HUES6 (cell line): ENCODE measurements around the gene SORCS1.

Source experiments
- H3K27ac ChIP-seq: 2 replicates; pipeline ENCODE4 v1.7.0; 2013; ENCODE audit warnings: low read depth, mild to moderate bottlenecking, low read length, inconsistent platforms
- H3K27me3 ChIP-seq: 2 replicates; pipeline ENCODE4 v1.6.1; 2013; ENCODE audit warnings: low read length; ENCODE audit not compliant: control insufficient read depth, insufficient read depth
- H3K36me3 ChIP-seq: 2 replicates; pipeline ENCODE4 v1.6.1; 2013; ENCODE audit warnings: low read length; ENCODE audit not compliant: control insufficient read depth, insufficient read depth
- H3K4me1 ChIP-seq: 2 replicates; pipeline ENCODE4 v1.6.1; 2013; ENCODE audit warnings: low read length; ENCODE audit not compliant: control insufficient read depth, insufficient read depth
- H3K4me3 ChIP-seq: 2 replicates; pipeline ENCODE4 v1.5.1; 2013; ENCODE audit warnings: low read depth, low read length
- H3K9ac ChIP-seq: one replicate; pipeline ENCODE4 v1.6.1; 2013; ENCODE audit warnings: mild to moderate bottlenecking, low read length
- H3K9me3 ChIP-seq: 2 replicates; pipeline ENCODE4 v1.6.1; 2013; ENCODE audit warnings: low read depth, low read length; ENCODE audit not compliant: control insufficient read depth, insufficient read depth

Gene SORCS1

DNA sequence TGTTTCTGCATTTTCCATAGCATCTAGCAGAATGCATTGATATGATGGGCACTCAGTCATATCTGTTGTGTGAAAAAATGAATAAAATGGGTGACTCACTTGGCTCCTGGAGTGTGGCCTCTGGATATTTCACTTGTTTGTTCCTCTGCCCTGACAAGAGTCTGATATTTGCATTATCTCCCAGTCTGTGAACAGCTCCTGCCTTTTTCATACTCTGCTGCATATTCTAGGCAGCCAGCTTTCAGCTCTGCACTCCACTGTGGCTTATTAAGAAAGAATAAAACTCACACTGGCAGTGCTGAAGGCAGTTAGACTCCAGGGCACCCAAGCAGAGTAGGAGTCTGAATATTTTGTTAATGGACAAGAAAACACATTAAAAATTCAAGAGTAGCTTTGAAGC lies 623.9 kb downstream of the SORCS1 start:
- Histone ChIP-seq H3K4me1 (no peaks in the 10 kb centered on the region), H3K9me3 (no peaks in the 10 kb centered on the region; the same call in 1 of the 2 replicates), H3K4me3 (no peak overlapping the region), H3K36me3 (no peaks in the 10 kb centered on the region), H3K9ac (no peak overlapping the region), H3K27me3 (peaks cover 43% of the 10 kb centered on the region), H3K27ac (no peak overlapping the region)

DNA sequence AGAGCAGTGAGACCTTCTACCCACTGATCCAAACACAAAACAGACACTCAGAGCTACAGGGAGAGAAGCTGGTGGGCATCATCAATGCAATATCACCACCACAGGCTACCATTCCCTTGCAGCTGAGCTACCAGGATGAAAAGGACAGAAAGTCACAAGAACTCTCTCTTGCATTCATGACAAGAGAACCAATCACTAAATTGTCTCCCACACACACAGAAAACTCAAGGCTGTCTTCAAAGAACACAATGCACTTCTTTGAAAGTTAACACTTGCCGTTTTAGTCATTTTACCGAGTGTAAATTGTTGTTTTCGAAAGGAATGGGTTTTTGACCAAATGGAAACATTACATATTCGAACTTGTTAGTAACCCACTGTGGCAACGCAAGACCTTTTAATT lies 626.6 kb downstream of the SORCS1 start:
- H3K27ac ChIP-seq = no peak overlapping the region
- H3K27me3 ChIP-seq = peaks cover 68% of the 10 kb centered on the region
- no peak overlapping the region for H3K9ac ChIP-seq
- H3K4me3 ChIP-seq = no peak overlapping the region
- H3K4me1 ChIP-seq = 0 out of 2 replicates have a peak, but pooled peaks cover 3% of the 10 kb centered on the region
- H3K36me3 ChIP-seq = no peaks in the 10 kb centered on the region
- H3K9me3 ChIP-seq = peaks cover 5% of the 10 kb centered on the region; the same call in 1 of the 2 replicates

DNA sequence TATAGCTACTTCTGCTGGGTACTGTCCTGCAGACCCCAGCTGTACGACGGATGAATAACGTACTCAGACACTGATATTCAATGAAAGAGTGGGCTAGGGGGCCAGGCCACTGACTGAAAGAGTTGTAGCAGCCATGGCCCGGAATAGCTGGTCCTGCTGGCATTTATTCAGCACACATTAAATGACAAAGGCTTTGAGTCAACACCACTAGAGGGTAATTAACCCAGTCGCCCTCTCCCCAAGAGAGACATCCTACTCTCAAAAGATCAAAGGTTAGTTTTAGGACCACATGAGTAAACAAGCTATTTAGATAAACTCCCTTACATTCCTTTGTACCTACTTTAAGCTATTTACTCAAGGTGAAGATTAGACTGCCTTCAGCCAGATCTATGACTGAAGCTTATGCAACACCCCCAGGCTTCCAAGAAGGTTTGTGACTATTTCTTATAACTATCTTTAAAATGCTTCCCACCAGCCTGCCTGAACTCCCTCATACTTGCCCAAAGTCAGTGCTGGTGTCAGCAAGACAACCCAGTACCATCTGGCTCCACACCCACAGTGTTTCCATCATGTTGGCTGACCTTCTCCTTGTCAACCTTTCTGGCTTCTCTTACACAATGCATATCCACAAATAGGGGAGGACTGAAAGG lies 629.1 kb downstream of the SORCS1 start:
- Histone ChIP-seq H3K9ac (no peak overlapping the region), H3K36me3 (no peaks in the 10 kb centered on the region), H3K27me3 (peaks cover 89% of the 10 kb centered on the region), H3K4me1 (0 out of 2 replicates have a peak, but pooled peaks cover 3% of the 10 kb centered on the region), H3K4me3 (no peak overlapping the region), H3K27ac (no peak overlapping the region), H3K9me3 (peaks cover 5% of the 10 kb centered on the region; the same call in 1 of the 2 replicates)

DNA sequence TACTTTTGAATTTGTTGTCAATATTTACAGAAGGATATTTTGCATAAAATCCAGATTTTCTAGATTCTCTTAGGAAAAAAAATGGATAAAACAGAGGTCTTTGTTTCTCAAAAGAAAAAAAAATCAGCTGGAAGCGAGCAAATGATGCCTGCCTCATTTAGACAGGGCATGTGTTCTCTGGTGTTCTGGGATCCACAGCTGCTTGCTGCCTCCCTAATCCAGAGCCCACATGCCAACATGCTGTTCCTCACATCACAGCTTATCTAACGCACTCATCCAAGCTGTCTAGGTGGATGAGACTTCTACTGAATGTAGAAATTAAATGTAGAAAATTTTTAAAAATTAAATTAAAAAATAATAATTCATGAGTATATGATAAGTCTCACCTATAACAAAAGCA lies 630.1 kb downstream of the SORCS1 start:
- Histone ChIP-seq H3K4me3 (no peak overlapping the region), H3K27me3 (peaks cover 89% of the 10 kb centered on the region), H3K27ac (no peak overlapping the region), H3K9ac (no peak overlapping the region), H3K4me1 (0 out of 2 replicates have a peak, but pooled peaks cover 3% of the 10 kb centered on the region), H3K36me3 (no peaks in the 10 kb centered on the region), H3K9me3 (peaks cover 5% of the 10 kb centered on the region; the same call in 1 of the 2 replicates)

DNA sequence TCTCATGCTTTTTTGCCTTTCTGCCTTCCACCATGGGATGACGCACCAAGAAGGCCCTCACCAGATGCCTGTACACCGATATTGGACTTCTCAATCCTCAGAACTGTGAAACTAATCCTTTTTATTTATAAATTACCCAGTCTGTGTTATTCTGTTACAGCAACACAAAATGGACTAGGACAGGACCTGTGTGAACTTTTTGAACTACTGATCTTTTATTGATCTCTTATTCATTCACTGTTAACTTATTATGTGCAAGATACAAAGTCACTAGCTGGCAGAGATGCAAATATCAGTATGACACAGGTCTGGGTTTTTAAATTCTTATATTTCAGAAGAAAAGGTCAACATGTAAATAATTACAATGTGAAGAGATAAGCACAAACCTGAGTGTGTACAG lies 635.8 kb downstream of the SORCS1 start:
- no peaks in the 10 kb centered on the region for H3K4me1 ChIP-seq
- no peaks in the 10 kb centered on the region for H3K36me3 ChIP-seq
- H3K27ac ChIP-seq = no peak overlapping the region
- H3K27me3 ChIP-seq = peaks cover 60% of the 10 kb centered on the region
- no peak overlapping the region for H3K9ac ChIP-seq
- H3K9me3 ChIP-seq = no peaks in the 10 kb centered on the region
- no peak overlapping the region for H3K4me3 ChIP-seq

DNA sequence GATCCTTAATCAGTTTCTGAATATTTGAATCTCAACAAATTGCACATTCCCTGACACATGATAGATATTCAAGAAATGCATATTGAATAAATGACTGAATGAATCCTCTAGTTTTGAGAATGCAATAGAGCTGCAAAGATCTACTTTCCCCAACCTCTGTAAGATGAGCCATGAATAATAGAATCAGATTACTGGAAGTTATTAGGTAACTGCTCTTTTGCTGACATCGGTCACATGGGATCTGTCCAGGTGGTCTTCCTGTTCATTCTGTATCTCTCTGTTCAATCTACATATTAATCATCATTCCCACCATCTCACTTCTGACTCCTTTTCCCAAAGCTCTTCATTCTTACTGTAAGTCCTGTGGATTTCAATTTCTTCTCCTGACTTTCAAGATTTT lies 638.7 kb downstream of the SORCS1 start:
- Histone ChIP-seq H3K9me3 (no peaks in the 10 kb centered on the region), H3K4me1 (no peaks in the 10 kb centered on the region), H3K27me3 (peaks cover 31% of the 10 kb centered on the region), H3K27ac (no peak overlapping the region), H3K36me3 (no peaks in the 10 kb centered on the region), H3K9ac (no peak overlapping the region), H3K4me3 (no peak overlapping the region)
